Naive thymus-derived CD4-positive, alpha-beta T cell (primary cell): ENCODE measurements around the gene GSTO2. TPM values are rescaled to one million over a fixed set of nuclear protein-coding genes. Genes with fewer than 3 reads are reported as not detected.

Experiments
- ATAC-seq: fragments of 150-1000 bp; cut with Tn5 transposase; 2 replicates; pipeline ENCODE4 v1.10.0; 2021; ENCODE audit warnings: mild to moderate bottlenecking, moderate library complexity
- CTCF ChIA-PET: fragments of 350-600 bp; sonication (Branson Sonifier 250); formaldehyde crosslinking; loops from one replicate; lab custom pipeline; 2021; ENCODE audit warnings: antibody characterized with exemption; lab: Charles Lee
- POLR2A ChIA-PET: fragments of 350-600 bp; sonication (Branson Sonifier 250); formaldehyde crosslinking; loops from one replicate; lab custom pipeline; 2021; ENCODE audit warnings: antibody characterized with exemption, inconsistent platforms; lab: Charles Lee
- DNase-seq, 9 donors: peaks; one replicate each; pipeline versions ENCODE4 v3.0.0 to v3.0.0-alpha.2; 2020 to 2022; ENCODE audit warnings: mixed read lengths in 1 of 9
- H3K27ac ChIP-seq: one replicate; pipeline ENCODE4 v1.7.0; 2013; ENCODE audit warnings: mild to moderate bottlenecking, low read depth, low read length, moderate library complexity
- H3K27me3 ChIP-seq, 2 donors: one replicate each; pipeline ENCODE4 v1.7.0; 2013; ENCODE audit warnings: low read length in 2 of 2, mild to moderate bottlenecking in 2 of 2, moderate library complexity in 2 of 2; ENCODE audit not compliant: control insufficient read depth in 2 of 2, insufficient read depth in 2 of 2
- H3K36me3 ChIP-seq, 3 experiments: 1 replicate in 2 of 3; 2 replicates in 1 of 3; pipeline ENCODE4 v1.7.0; 2013; ENCODE audit warnings: low read length in 3 of 3, mild to moderate bottlenecking in 3 of 3, moderate library complexity in 1 of 3; ENCODE audit not compliant: insufficient read depth in 3 of 3, control insufficient read depth in 2 of 3
- H3K4me1 ChIP-seq, 2 donors: one replicate each; pipeline ENCODE4 v1.7.0; 2013; ENCODE audit warnings: low read length in 2 of 2, mild to moderate bottlenecking in 2 of 2, moderate library complexity in 1 of 2; ENCODE audit not compliant: control insufficient read depth in 2 of 2, insufficient read depth in 2 of 2
- H3K4me3 ChIP-seq: 2 replicates; pipeline ENCODE4 v1.7.0; 2013; ENCODE audit warnings: mild to moderate bottlenecking, low read length
- H3K9me3 ChIP-seq, 3 experiments: 1 replicate in 2 of 3; 2 replicates in 1 of 3; pipeline ENCODE4 v1.7.0; 2013; ENCODE audit warnings: low read length in 3 of 3; ENCODE audit not compliant: control insufficient read depth in 2 of 3
- H3K27ac Mint-ChIP-seq, 9 donors: one replicate each; pipeline ENCODE4 v1.8.0; 2020 to 2022; ENCODE audit warnings: mixed read lengths in 9 of 9, mild to moderate bottlenecking in 8 of 9, moderate library complexity in 5 of 9, inconsistent platforms in 2 of 9
- H3K27me3 Mint-ChIP-seq, 5 donors: one replicate each; pipeline ENCODE4 v1.8.0; 2021 to 2022; ENCODE audit warnings: mixed read lengths in 5 of 5, mild to moderate bottlenecking in 1 of 5
- H3K36me3 Mint-ChIP-seq, 5 donors: one replicate each; pipeline ENCODE4 v1.8.0; 2020 to 2022; ENCODE audit warnings: mixed read lengths in 5 of 5, mild to moderate bottlenecking in 3 of 5, inconsistent platforms in 1 of 5
- H3K4me1 Mint-ChIP-seq, 7 donors: one replicate each; pipeline ENCODE4 v1.8.0; 2020 to 2022; ENCODE audit warnings: mixed read lengths in 7 of 7, mild to moderate bottlenecking in 3 of 7, inconsistent platforms in 1 of 7
- H3K4me3 Mint-ChIP-seq, 10 donors: one replicate each; pipeline ENCODE4 v1.8.0; 2020 to 2022; ENCODE audit warnings: mild to moderate bottlenecking in 10 of 10, mixed read lengths in 10 of 10, moderate library complexity in 6 of 10, inconsistent platforms in 2 of 10
- H3K9me3 Mint-ChIP-seq, 11 donors: one replicate each; pipeline ENCODE4 v1.8.0; 2020 to 2022; ENCODE audit warnings: mixed read lengths in 11 of 11, mild to moderate bottlenecking in 4 of 11, inconsistent platforms in 1 of 11, moderate library complexity in 1 of 11
- intact Hi-C, 2 donors: fragments of 100-400 bp; cut with micrococcal nuclease; formaldehyde crosslinking; loops; one replicate each; pipeline ENCODE4 v1.15.1; 2023
- polyA plus RNA-seq, 2 donors: library from polyadenylated mRNA; unstranded; fragments of 300-500 nt; fragmentation: Illumina TruSeq; gene quantifications; one replicate each; pipeline ENCODE4 v1.2.3, GENCODE V29; 2021
- total RNA-seq, 6 experiments: library from RNA in 5 of 6; stranded (reverse) in 5 of 6; gene quantifications; 1 replicate in 5 of 6; 2 replicates in 1 of 6; pipeline ENCODE4 v1.2.3 and lab custom pipeline; 2021 to 2026

The GSTO2 gene
- total and polyA plus RNA-seq, 7 experiments from 2014 or later = 1.0 to 2.5 (median 1.3) TPM

DNA sequence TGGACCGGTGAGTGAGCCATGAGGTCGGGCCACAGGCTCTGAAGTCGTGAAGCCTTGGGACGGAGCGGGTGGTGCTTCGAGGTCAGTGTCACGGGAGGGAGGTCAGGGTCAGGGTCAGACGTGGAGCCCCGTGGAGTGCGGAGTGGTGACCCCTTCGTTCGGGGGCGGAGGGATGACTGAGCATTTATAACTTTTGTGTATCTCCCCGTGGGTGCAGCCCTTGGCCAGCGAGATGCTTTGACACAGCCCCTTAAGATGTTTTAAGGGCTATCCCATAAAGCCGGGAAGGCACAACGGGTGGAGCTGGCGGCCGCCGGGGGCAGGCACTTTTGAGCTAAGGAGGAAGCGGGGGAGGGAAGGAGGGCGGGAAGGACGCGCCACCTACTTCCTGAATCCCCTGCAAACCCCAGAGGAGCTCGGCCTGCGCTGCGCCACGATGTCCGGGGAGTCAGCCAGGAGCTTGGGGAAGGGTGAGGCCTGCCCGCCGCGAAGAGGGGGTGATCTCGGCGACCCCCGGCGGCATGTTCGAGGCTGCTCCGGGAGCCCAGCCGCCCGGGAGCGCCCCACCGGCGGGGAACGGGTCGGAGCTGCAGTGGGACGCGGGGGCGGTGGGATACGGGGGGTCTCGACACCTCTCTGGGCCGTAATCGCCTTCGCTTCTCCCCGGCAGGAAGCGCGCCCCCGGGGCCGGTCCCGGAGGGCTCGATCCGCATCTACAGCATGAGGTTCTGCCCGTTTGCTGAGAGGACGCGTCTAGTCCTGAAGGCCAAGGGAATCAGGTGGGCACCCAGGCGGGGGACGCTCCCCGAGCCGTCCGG is 14.3 kb upstream of the GSTO2 start, which contains the start of gene GSTO1:
Gene GSTO1 (plus strand): TSS at position 400 of the 818 bp plus-strand sequence. CDS start 37 bp downstream, at position 437.
- H3K27me3 Mint-ChIP-seq = peaks cover 0 to 19% (median 0%) of the 10 kb centered on the region in 5 donors
- ATAC-seq (peak; percentile 71), DNase-seq (peak; percentile 28 to 59 (median 35))
- H3K27ac ChIP-seq = peak within 1 kb of the TSS; percentile 89
- H3K27me3 ChIP-seq = no peaks in the 10 kb centered on the region
- peak within 1 kb of the TSS; percentile 85 to 97 (median 96) for H3K27ac Mint-ChIP-seq
- H3K36me3 ChIP-seq = peaks cover 0 to 25% (median 3%) of the 10 kb centered on the region in 3 experiments
- no peaks in the 10 kb centered on the region for H3K9me3 ChIP-seq
- intact Hi-C loops = loop anchor here (1.0 to 5.0 kb wide), 5 partner anchors 10 to 367 kb away; partner anchors contain the start of genes CFAP43 (in 2 of the 2) and GSTO2 (in 1 of the 2)
- peak within 1 kb of the TSS; percentile 84 to 100 (median 96) for H3K4me3 Mint-ChIP-seq
- peaks cover 4 to 17% (median 12%) of the 10 kb centered on the region in 5 donors for H3K36me3 Mint-ChIP-seq
- POLR2A ChIA-PET = interaction anchor here (0.7 to 7.4 kb wide), 7 partner anchors 8 to 133 kb away, joined by 3 to 68 read pairs (median 6); partner anchors contain the start of genes CFAP43, GSTO2 and SFR1
- H3K4me1 ChIP-seq = peaks cover 9 to 23% of the 10 kb centered on the region in 2 donors
- no peaks in the 10 kb centered on the region for H3K9me3 Mint-ChIP-seq
- peak within 1 kb of the TSS; percentile 83 for H3K4me3 ChIP-seq
- peaks cover 33 to 56% (median 48%) of the 10 kb centered on the region in 7 donors for H3K4me1 Mint-ChIP-seq
- CTCF ChIA-PET = interaction anchor here (0.8 to 2.1 kb wide), 5 partner anchors 16 to 528 kb away, joined by 3 to 7 read pairs (median 3); no protein-coding TSS in a partner anchor

DNA sequence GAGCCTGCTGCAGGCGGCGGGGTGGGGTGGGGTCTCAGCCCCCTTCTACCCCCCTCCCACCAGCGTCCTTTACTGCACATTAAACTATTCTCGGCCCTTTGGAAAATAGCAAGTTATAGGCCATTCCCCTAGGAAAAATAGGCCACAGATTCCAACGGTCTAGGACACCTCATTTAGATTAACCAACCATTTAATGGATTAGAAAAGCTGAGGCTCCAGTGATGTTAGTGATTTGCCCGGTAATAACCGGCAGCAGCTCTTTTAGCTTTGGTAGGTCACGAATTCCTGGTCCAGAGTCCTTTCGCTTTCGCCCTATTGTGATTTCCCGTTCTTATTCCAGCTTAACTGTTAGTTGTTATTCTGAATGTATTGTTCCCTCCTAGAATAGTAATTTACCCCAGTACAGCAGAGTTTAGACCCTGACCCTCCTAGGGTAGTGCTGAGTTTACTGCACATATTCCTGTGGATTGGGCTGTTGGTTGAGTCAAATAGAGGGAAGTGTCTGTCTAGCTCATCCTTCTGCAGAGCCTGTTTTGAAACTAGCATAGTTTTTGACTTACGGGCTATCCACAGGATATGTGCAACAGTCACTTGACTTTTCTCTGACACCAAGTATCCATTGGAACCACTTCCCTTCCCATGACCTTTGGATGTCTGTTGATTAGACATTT is 13.5 kb upstream of the GSTO2 start:
- H3K9me3 ChIP-seq = no peaks in the 10 kb centered on the region
- H3K36me3 ChIP-seq = peaks cover 0 to 31% (median 10%) of the 10 kb centered on the region in 3 experiments
- peak overlapping the region; percentile 83 for H3K4me3 ChIP-seq
- ChIA-PET POLR2A (interaction anchor here (1.3 to 7.4 kb wide), 5 partner anchors 8 to 134 kb away, joined by 6 to 68 read pairs (median 16); partner anchors contain the start of genes CFAP43, GSTO2 and SFR1), CTCF (interaction anchor here (1.1 to 2.1 kb wide), 4 partner anchors 19 to 40 kb away, joined by 3 to 7 read pairs (median 4); no protein-coding TSS in a partner anchor)
- H3K27ac Mint-ChIP-seq = peak overlapping the region; percentile 85 to 97 (median 94)
- no peaks in the 10 kb centered on the region for H3K27me3 ChIP-seq
- no peaks in the 10 kb centered on the region for H3K9me3 Mint-ChIP-seq
- H3K27me3 Mint-ChIP-seq = peaks cover 0 to 12% (median 0%) of the 10 kb centered on the region in 5 donors
- H3K27ac ChIP-seq = peak overlapping the region; percentile 89
- peaks cover 4 to 21% (median 15%) of the 10 kb centered on the region in 5 donors for H3K36me3 Mint-ChIP-seq
- DNase-seq (peak in 2 of 9 donors; percentile 20 to 25), ATAC-seq (peak; percentile 67)
- peak overlapping the region; percentile 84 to 100 (median 96) for H3K4me3 Mint-ChIP-seq
- peaks cover 15 to 30% of the 10 kb centered on the region in 2 donors for H3K4me1 ChIP-seq
- peaks cover 40 to 64% (median 55%) of the 10 kb centered on the region in 7 donors for H3K4me1 Mint-ChIP-seq
- intact Hi-C loops = loop anchor here (1.0 to 5.0 kb wide), 5 partner anchors 9 to 368 kb away; partner anchors contain the start of genes CFAP43 (in 1 of the 2) and GSTO2 (in 1 of the 2)

DNA sequence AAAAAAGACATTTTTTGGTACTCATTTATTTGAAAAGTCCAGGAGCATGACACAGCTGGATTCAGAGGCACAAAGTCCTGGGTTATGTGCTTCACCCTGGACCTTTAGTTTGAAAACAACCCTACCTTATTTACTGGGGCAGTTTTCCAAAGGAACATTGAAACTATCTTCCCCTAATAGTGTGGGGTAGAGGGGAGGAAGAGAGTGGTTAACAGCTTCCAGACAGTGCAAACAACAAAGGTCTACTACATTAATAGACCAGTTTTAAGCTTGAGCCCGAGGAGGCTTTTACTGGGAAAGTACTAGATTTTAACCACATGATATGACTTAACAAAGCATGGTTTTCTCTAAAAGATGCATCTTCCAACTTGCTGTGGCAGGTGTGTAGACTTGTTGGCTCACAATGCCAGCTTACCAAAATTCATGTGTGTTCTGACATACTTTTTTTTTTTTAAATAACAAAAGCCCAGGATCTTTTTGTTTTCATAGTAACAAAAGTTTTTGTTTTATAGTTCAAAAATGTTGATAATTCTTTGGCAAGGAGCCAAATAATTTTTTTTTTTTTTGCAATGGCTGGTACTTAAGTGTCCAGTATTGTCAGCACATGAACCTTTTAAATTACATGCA is 12.5 kb upstream of the GSTO2 start:
- Histone ChIP-seq H3K4me3 (peak overlapping the region; percentile 83), H3K9me3 (no peaks in the 10 kb centered on the region), H3K27ac (peak overlapping the region; percentile 89), H3K36me3 (peaks cover 0 to 35% (median 18%) of the 10 kb centered on the region in 3 experiments), H3K27me3 (no peaks in the 10 kb centered on the region), H3K4me1 (peaks cover 21 to 38% of the 10 kb centered on the region in 2 donors)
- H3K36me3 Mint-ChIP-seq = peaks cover 8 to 29% (median 22%) of the 10 kb centered on the region in 5 donors
- ChIA-PET CTCF (interaction anchor here (0.6 to 1.3 kb wide), 5 partner anchors 12 to 97 kb away, joined by 3 to 9 read pairs (median 3); partner anchors contain the start of gene GSTO2), POLR2A (interaction anchor here (0.6 to 7.4 kb wide), 8 partner anchors 12 to 414 kb away, joined by 3 to 68 read pairs (median 5); partner anchors contain the start of genes CFAP43 and GSTO2)
- intact Hi-C loops = loop anchor here in 1 of 2 donors (5.0 kb wide), 1 partner anchor 369 kb away; no protein-coding TSS in a partner anchor
- peaks cover 0 to 5% (median 0%) of the 10 kb centered on the region in 5 donors for H3K27me3 Mint-ChIP-seq
- H3K4me1 Mint-ChIP-seq = peaks cover 49 to 74% (median 65%) of the 10 kb centered on the region in 7 donors
- peak overlapping the region; percentile 84 to 100 (median 96) for H3K4me3 Mint-ChIP-seq
- ATAC-seq = peak; percentile 38
- H3K27ac Mint-ChIP-seq = peak overlapping the region; percentile 85 to 97 (median 94)
- DNase-seq = peak in 1 of 9 donors; percentile 22
- no peaks in the 10 kb centered on the region for H3K9me3 Mint-ChIP-seq

DNA sequence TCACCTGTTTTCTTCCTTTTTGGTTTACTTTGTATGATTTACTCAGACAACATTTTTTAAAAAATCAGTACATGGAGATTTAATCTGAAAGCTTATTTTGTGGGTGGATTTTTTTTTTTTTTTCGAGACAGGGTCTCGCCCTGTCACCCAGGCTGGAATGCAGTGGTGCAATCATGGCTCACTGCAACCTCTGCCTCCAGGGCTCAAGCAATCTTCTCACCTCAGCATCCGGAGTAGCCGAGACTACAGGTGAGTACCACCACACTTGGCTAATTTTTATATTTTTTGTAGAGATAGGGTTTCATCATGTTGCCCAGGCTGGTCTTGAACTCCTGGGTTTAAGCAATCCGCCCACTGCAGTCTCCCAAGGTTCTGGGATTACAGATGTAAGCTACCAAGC is 11.7 kb upstream of the GSTO2 start:
- Mint-ChIP-seq H3K4me1 (peaks cover 51 to 82% (median 73%) of the 10 kb centered on the region in 7 donors), H3K27me3 (no peaks in the 10 kb centered on the region), H3K27ac (peak overlapping the region in 8 of 9 donors; percentile 33 to 96 (median 83)), H3K4me3 (peak overlapping the region in 8 of 10 donors; percentile 22 to 100 (median 44)), H3K36me3 (peaks cover 8 to 34% (median 24%) of the 10 kb centered on the region in 5 donors), H3K9me3 (no peaks in the 10 kb centered on the region)
- Histone ChIP-seq H3K27ac (peak overlapping the region; percentile 89), H3K36me3 (peaks cover 0 to 43% (median 23%) of the 10 kb centered on the region in 3 experiments), H3K4me1 (peaks cover 21 to 38% of the 10 kb centered on the region in 2 donors), H3K9me3 (no peaks in the 10 kb centered on the region), H3K27me3 (no peaks in the 10 kb centered on the region), H3K4me3 (no peak overlapping the region)
- no peak for DNase-seq
- ChIA-PET CTCF (interaction anchor here (0.6 kb wide), 1 partner anchor 48 kb away, joined by 3 read pairs; no protein-coding TSS in a partner anchor), POLR2A (interaction anchor here (0.7 to 7.4 kb wide), 3 partner anchors 11 to 107 kb away, joined by 4 to 68 read pairs (median 23); partner anchors contain the start of gene GSTO2)
- intact Hi-C loops = loop anchor here in 1 of 2 donors (5.0 kb wide), 1 partner anchor 370 kb away; no protein-coding TSS in a partner anchor
- no peak for ATAC-seq

DNA sequence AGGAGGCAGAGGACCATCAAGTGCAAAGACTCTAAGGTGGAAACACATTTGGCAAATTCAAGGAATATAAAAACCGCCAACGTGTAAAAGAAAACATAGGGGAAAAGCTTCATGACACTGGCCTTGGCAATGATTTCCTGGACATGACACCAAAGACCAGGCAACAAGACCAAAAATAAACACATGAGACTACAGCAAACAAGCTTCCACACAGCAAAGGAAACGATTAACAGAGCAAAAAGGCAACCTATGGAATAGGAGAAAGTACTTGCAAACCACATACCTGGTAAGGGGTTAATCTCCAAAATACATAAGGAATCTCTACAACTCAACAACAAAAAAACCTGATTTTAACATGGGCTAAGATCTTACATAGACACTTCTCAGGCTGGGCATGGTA is 10.8 kb upstream of the GSTO2 start:
- peaks cover 2 to 50% (median 23%) of the 10 kb centered on the region in 3 experiments for H3K36me3 ChIP-seq
- H3K36me3 Mint-ChIP-seq = peaks cover 8 to 34% (median 24%) of the 10 kb centered on the region in 5 donors
- intact Hi-C loops = loop anchor here in 1 of 2 donors (5.0 kb wide), 1 partner anchor 371 kb away; no protein-coding TSS in a partner anchor
- H3K27me3 ChIP-seq = no peaks in the 10 kb centered on the region
- no peak for ATAC-seq
- H3K4me3 ChIP-seq = no peak overlapping the region
- no peak overlapping the region for H3K27ac ChIP-seq
- ChIA-PET CTCF (interaction anchor here (0.6 kb wide), 1 partner anchor 371 kb away, joined by 3 read pairs; no protein-coding TSS in a partner anchor), POLR2A (interaction anchor here (1.3 to 7.4 kb wide), 3 partner anchors 10 to 80 kb away, joined by 4 to 68 read pairs (median 4); partner anchors contain the start of genes GSTO2 and ITPRIP)
- H3K27me3 Mint-ChIP-seq = no peaks in the 10 kb centered on the region
- no peaks in the 10 kb centered on the region for H3K9me3 Mint-ChIP-seq
- peak overlapping the region in 1 of 10 donors; percentile 84 for H3K4me3 Mint-ChIP-seq
- H3K27ac Mint-ChIP-seq = peak overlapping the region; percentile 6 to 94 (median 73)
- no peaks in the 10 kb centered on the region for H3K9me3 ChIP-seq
- no peak for DNase-seq
- peaks cover 21 to 38% of the 10 kb centered on the region in 2 donors for H3K4me1 ChIP-seq
- H3K4me1 Mint-ChIP-seq = peaks cover 50 to 86% (median 71%) of the 10 kb centered on the region in 7 donors
